ENCODE results near the gene CFAP92. TPM values are rescaled to one million over a fixed set of nuclear protein-coding genes. Genes with fewer than 3 reads are reported as not detected.

Gene CFAP92
- total RNA-seq, 1 experiment from 2014 or later = 0.16 TPM

DNA sequence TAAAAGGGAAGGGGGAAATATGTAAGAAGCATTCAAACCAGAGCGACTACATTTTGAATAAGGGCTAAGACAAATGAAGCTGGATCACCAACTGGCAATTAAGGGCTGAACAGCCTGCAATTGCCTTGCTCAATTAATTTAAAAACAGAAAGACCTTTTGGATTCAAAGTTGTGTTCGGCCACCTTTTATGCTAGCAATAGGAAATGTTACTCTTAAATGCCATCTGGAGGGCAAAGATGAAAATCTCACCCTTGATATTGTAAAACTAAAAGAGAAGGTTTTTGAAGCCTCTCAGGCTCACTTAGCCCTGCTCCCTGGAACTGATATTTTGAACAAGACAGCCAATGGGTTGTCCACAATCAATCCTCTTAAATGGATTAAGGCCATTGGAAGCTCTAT lies 70.3 kb downstream of the CFAP92 start:
- peaks cover 19% of the 10 kb centered on the region for H3K36me3 Mint-ChIP-seq (ENCODE audit: insufficient read depth, unreplicated experiment)
- POLR2A ChIA-PET = interaction anchor here (1.0 to 1.1 kb wide), 2 partner anchors 25 to 44 kb away, joined by 4 to 5 read pairs; partner anchors contain the start of gene ACAD9

DNA sequence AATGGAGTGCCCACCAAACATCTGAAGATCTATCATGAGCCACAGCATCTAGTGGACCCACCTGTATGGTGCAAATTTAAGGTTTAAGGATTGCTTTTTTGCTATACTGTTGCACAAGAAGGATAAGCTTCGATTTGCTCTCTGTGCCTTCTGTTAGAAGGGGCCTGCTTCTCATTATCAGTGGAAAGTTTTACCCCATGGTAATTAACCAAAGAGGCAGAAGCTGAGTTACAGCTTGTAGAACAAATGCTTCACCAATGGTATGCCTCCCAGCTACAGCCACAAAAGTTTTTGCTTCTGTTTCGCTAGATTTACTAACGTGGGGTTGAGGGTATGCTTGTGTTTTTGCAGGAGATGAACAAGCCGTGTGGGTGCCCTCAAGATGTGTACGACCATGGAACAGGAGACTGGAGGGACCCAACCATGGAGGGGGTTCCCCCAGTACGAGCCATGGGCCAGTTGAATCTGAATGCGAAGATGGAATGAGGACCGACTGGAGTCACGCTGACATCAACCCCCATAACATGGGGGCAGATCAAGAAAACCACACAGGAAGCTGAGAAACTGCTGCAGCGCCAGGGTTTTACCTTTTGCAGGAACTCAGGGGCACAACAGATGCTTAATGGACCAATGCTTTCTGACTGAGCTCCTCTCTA lies 70.9 kb downstream of the CFAP92 start:
- BruUV-seq (replicated peaks) = no TSS peak
- POLR2A ChIA-PET = interaction anchor here (0.6 to 1.5 kb wide), 4 partner anchors 8 to 244 kb away, joined by 4 to 6 read pairs (median 6); partner anchors contain the start of gene ACAD9

More for the DNA sequence above, 70.3 kb downstream of the CFAP92 start:
- CTCF ChIA-PET = no interaction called here
- H3K27me3 Mint-ChIP-seq (ENCODE audit: insufficient read depth, unreplicated experiment) = no peaks in the 10 kb centered on the region
- TF ChIP-seq, protein P1, sequence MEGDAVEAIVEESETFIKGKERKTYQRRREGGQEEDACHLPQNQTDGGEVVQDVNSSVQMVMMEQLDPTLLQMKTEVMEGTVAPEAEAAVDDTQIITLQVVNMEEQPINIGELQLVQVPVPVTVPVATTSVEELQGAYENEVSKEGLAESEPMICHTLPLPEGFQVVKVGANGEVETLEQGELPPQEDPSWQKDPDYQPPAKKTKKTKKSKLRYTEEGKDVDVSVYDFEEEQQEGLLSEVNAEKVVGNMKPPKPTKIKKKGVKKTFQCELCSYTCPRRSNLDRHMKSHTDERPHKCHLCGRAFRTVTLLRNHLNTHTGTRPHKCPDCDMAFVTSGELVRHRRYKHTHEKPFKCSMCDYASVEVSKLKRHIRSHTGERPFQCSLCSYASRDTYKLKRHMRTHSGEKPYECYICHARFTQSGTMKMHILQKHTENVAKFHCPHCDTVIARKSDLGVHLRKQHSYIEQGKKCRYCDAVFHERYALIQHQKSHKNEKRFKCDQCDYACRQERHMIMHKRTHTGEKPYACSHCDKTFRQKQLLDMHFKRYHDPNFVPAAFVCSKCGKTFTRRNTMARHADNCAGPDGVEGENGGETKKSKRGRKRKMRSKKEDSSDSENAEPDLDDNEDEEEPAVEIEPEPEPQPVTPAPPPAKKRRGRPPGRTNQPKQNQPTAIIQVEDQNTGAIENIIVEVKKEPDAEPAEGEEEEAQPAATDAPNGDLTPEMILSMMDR (IDR thresholded peaks at IDR 0.05; ENCODE audit: unreplicated experiment) = no peak
- no peaks in the 10 kb centered on the region for H3K4me1 Mint-ChIP-seq (ENCODE audit: insufficient read depth, unreplicated experiment)
- peaks cover 15% of the 10 kb centered on the region for H3K9me3 Mint-ChIP-seq (ENCODE audit: unreplicated experiment)
- no peak overlapping the region for H3K27ac Mint-ChIP-seq (ENCODE audit: low read depth, unreplicated experiment)
- no peak overlapping the region for H3K4me3 Mint-ChIP-seq (ENCODE audit: unreplicated experiment)
- no peak for DNase-seq (ENCODE audit: unreplicated experiment)
- no TSS peak for BruUV-seq (replicated peaks)
- intact Hi-C loops (cut with micrococcal nuclease) = no loop called here

DNA sequence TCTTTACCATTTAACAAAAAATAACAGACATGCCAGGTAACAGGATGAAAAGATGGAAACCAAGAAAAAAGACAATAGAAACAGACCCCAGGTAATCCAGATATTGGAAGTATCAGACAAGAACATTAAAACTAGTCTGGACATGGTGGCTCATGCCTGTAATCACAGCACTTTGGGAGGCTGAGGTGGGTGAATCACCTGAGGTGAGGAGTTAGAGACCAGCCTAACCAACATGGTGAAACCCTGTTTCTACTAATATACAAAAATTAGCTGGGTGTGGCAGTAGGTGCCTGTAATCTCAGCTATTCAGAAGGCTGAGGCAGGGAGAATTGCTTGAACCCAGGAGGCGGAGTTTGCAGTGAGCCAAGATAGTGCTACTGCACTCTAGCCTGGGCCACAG lies 73.9 kb downstream of the CFAP92 start:
- H3K9me3 Mint-ChIP-seq (ENCODE audit: unreplicated experiment) = peaks cover 7% of the 10 kb centered on the region
- H3K36me3 Mint-ChIP-seq (ENCODE audit: insufficient read depth, unreplicated experiment) = peaks cover 33% of the 10 kb centered on the region
- no peak overlapping the region for H3K4me3 Mint-ChIP-seq (ENCODE audit: unreplicated experiment)

More for the DNA sequence above, 70.9 kb downstream of the CFAP92 start:
- H3K27me3 Mint-ChIP-seq (ENCODE audit: insufficient read depth, unreplicated experiment) = no peaks in the 10 kb centered on the region
- TF ChIP-seq, protein P1 (IDR thresholded peaks at IDR 0.05; ENCODE audit: unreplicated experiment) = no peak
- peaks cover 15% of the 10 kb centered on the region for H3K9me3 Mint-ChIP-seq (ENCODE audit: unreplicated experiment)
- intact Hi-C loops (cut with micrococcal nuclease) = no loop called here
- no peak for DNase-seq (ENCODE audit: unreplicated experiment)
- H3K27ac Mint-ChIP-seq (ENCODE audit: low read depth, unreplicated experiment) = no peak overlapping the region
- H3K4me3 Mint-ChIP-seq (ENCODE audit: unreplicated experiment) = no peak overlapping the region
- peaks cover 19% of the 10 kb centered on the region for H3K36me3 Mint-ChIP-seq (ENCODE audit: insufficient read depth, unreplicated experiment)
- H3K4me1 Mint-ChIP-seq (ENCODE audit: insufficient read depth, unreplicated experiment) = no peaks in the 10 kb centered on the region
- CTCF ChIA-PET = interaction anchor here (0.6 kb wide), 1 partner anchor 13 kb away, joined by 3 read pairs; no protein-coding TSS in a partner anchor

DNA sequence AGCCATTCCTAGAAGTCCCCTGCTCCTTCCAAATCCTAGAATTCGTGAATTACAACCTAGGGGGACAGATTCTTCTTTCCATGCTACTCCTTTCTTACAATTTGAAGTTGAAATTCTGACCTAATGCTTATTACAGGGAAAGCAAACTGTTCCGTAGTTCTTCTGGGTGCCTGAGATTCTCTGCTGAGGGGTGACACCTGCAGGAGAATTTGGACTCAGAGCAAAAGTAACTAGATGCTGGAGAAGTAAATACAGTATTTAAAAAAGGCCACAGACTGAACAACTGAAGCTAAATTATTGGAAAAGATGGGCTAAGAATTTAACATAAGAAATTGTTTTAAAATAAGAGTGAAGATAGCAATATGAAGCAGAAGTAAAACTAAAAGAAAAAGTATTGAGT lies 76.6 kb downstream of the CFAP92 start:
- CTCF ChIA-PET = interaction anchor here (0.6 to 1.4 kb wide), 2 partner anchors 124 to 300 kb away, joined by 3 read pairs; no protein-coding TSS in a partner anchor

More for the DNA sequence above, 73.9 kb downstream of the CFAP92 start:
- ChIA-PET CTCF (interaction anchor here (0.6 kb wide), 1 partner anchor 51 kb away, joined by 3 read pairs; no protein-coding TSS in a partner anchor), POLR2A (interaction anchor here (1.7 to 3.1 kb wide), 3 partner anchors 11 to 41 kb away, joined by 6 to 10 read pairs (median 7); partner anchors contain the start of gene ACAD9)
- no TSS peak for BruUV-seq (replicated peaks)
- H3K27me3 Mint-ChIP-seq (ENCODE audit: insufficient read depth, unreplicated experiment) = no peaks in the 10 kb centered on the region
- H3K27ac Mint-ChIP-seq (ENCODE audit: low read depth, unreplicated experiment) = no peak overlapping the region
- intact Hi-C loops (cut with micrococcal nuclease) = no loop called here
- DNase-seq (ENCODE audit: unreplicated experiment) = no peak
- TF ChIP-seq, protein P1 (IDR thresholded peaks at IDR 0.05; ENCODE audit: unreplicated experiment) = no peak
- H3K4me1 Mint-ChIP-seq (ENCODE audit: insufficient read depth, unreplicated experiment) = no peaks in the 10 kb centered on the region

More for the DNA sequence above, 76.6 kb downstream of the CFAP92 start:
- no peak overlapping the region for H3K27ac Mint-ChIP-seq (ENCODE audit: low read depth, unreplicated experiment)
- no peaks in the 10 kb centered on the region for H3K27me3 Mint-ChIP-seq (ENCODE audit: insufficient read depth, unreplicated experiment)
- no peak overlapping the region for H3K4me3 Mint-ChIP-seq (ENCODE audit: unreplicated experiment)
- intact Hi-C loops (cut with micrococcal nuclease) = no loop called here
- BruUV-seq (replicated peaks) = no TSS peak
- H3K9me3 Mint-ChIP-seq (ENCODE audit: unreplicated experiment) = peaks cover 6% of the 10 kb centered on the region
- TF ChIP-seq, protein P1 (IDR thresholded peaks at IDR 0.05; ENCODE audit: unreplicated experiment) = no peak
- H3K36me3 Mint-ChIP-seq (ENCODE audit: insufficient read depth, unreplicated experiment) = peaks cover 32% of the 10 kb centered on the region
- no peak for DNase-seq (ENCODE audit: unreplicated experiment)
- H3K4me1 Mint-ChIP-seq (ENCODE audit: insufficient read depth, unreplicated experiment) = no peaks in the 10 kb centered on the region
- POLR2A ChIA-PET = interaction anchor here (3.1 kb wide), 1 partner anchor 38 kb away, joined by 10 read pairs; the partner anchor contains the start of gene ACAD9
